GM19397 (cell line): ENCODE measurements around the gene CCM2L.

ENCODE experiments used
- ATAC-seq: cut with Tn5 transposase; IDR thresholded peaks from one replicate; pipeline ENCODE4 v1.9.1; 2021; ENCODE audit warnings: mild to moderate bottlenecking, moderate library complexity; ENCODE audit not compliant: unreplicated experiment

Gene CCM2L

GRCh38 chr20:32010101-32010500 is at the start of gene CCM2L:
CCM2L (plus strand) TSS chr20:32010438; CDS start chr20:32010455, 17 bp downstream.
- no peak for ATAC-seq

- no peak for ATAC-seq
Measured at GRCh38 chr20:31962761-31963160, 47.5 kb upstream of the CCM2L start.

- no peak for ATAC-seq
Measured at GRCh38 chr20:31963889-31964288, 46.3 kb upstream of the CCM2L start.

GRCh38 chr20:31966991-31967655 is 43.1 kb upstream of the CCM2L start:
- ATAC-seq: no peak

GRCh38 chr20:31967830-31968249 is 42.4 kb upstream of the CCM2L start, which contains the start of gene XKR7:
XKR7 (plus strand) TSS chr20:31968151; CDS start chr20:31968176, 25 bp downstream.
- no peak for ATAC-seq

DNA sequence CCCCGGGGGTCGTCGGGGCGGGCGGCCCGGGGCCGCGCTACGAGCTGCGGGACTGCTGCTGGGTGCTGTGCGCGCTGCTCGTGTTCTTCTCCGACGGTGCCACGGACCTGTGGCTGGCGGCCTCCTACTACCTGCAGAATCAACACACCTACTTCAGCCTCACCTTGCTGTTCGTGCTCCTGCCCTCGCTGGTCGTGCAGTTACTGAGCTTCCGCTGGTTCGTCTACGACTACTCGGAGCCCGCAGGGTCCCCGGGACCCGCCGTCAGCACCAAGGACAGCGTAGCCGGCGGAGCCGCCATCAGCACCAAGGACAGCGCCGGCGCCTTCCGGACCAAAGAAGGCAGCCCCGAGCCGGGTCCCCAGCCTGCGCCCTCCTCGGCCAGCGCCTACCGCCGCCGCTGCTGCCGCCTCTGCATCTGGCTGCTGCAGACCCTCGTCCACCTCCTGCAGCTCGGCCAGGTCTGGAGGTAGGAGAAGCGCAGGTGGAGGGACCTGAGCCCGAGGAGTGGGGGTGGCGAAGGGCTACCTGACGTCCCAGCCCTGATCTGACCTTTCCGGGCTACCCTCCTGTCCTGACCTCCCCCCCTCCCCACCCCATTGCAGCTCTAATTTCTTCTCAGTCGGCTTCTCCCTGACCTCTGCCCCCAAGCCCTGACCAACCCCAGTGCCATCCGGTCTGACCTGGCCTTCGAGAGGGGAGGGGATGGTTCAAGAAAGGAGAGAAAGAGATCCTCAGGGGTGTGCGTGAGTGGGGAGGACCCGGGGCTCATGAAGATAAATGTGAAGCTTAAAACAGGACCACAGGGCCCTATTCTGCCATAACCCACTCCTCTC is 41.7 kb upstream of the CCM2L start:
- ATAC-seq: no peak

GRCh38 chr20:31969991-31970390 is 40.2 kb upstream of the CCM2L start:
- no peak for ATAC-seq

DNA sequence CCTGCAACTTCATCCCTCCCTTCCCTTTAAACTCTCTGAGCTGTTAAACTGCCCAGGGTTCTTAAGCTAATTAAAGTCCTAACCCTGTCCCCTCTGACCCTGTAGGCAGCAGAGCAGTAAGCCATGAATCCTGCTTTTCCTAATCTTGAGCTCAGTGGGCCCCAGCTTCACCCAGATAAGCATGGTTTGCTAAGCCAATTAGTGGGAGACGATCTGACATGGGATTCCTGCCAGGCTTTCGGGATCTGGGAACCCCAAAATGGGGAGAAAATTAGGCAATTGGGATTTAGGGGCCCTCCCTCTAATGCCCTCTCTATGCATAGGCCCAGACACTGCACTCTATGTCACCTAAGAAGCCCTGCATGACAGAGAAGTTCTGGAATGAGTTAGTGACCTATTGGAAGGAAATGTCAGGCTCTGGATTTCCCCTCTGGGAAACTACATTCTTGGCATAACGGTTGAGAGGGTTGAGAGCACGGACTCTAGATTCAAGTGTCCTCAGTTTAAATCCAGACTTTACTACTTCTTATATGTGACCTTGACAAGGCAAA is 37.7 kb upstream of the CCM2L start:
- ATAC-seq: no peak

- no peak for ATAC-seq
Measured at GRCh38 chr20:31974296-31974695, 35.9 kb upstream of the CCM2L start.

- ATAC-seq: no peak
Measured at GRCh38 chr20:31974951-31975487, 35.2 kb upstream of the CCM2L start.

DNA sequence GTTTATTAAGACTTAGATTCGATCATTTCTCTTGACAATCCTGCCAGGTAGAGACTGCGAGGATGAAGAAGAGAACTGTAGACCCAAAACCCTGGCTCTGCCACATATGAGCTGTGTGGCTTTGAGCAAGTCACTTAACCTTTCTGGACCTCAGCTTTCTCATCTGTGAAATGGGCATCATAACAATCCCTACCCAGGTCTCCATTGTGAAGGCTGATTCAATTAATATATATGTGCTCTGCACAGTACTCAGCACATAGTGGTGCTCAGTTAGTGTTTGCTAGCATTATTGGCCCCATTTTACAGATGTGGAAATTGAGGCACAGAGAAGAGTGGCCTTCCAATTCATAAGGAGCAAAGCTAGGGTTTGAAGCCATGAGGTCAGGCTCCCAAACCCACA is 34.4 kb upstream of the CCM2L start:
- no peak for ATAC-seq

DNA sequence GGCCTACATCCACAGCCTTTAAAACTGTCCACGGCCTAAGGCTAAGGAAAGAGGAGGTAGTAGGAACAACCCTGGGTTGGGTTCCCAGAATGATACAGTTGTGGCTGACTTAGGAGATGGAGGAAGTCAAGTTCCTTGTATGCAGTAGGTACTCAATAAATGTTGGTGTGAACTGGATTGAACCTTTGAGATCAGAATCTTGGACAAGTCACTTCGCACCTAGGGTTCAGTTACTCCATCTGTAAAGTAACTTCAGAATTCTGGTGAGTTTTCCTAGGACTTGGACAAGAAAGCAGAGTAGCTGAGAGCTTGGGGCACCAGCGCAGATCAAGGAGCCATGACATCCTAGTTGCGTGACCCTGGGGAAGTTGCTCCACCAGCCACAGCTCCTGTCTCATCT is 33.2 kb upstream of the CCM2L start:
- no peak for ATAC-seq

DNA sequence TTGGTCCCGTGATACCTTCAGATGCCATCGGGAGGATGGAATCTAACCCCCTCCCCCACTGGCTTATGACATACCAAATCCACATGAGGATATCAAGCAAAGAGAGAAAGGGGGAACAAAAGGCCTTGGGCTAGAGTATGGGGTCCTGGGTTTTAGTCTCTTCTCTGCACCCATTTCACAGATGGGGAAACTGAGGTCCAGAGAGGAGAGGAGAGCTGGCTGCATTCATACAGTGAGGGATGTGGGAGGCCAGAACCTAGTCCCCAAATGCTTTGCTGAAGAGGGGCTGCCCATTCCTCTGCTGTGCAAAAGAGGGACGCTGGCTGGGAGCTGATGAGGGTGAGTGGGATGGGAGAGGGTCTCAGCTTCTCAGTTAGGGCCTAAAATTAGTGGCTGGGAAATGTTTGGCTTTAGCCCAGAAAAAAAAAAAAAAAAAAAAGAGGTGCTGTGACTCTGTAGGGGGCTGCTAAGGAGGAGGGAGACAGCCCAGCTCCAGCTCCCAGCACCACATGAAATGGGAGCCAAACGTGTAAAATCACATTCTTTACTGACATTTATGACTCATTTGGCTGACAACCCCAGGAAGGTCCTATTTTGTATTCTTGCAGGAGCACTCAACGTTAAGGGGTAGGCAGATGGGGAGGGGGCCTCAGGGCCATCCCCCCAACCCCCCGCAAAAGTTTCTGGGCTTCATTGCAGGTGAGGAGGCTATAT is 30.4 kb upstream of the CCM2L start:
- no peak for ATAC-seq

GRCh38 chr20:31981784-31982183 is 28.5 kb upstream of the CCM2L start:
- ATAC-seq: no peak

DNA sequence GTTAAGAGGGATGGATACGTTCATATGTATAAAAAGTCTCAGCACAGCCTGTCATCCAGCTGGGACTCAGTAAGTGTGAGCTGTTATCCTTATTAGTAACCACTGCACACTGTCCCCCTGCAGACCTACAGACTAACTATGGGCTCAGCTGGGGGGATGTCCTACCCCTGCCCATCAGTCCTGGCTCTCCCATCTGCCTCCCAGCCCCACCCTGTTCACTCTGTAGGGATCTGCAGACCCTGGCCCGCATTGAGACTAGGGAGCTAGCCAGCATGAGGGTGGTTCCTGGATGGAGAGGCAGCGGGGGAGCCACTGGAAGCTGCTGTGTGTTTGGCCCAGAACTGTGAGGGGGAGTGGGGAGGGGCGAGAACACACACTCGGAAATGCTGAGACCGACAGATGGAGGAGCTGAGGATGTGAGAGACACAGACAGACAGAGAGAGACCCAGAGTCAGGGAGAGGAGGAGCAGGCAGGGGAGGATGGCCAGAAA is 25.2 kb upstream of the CCM2L start:
- no peak for ATAC-seq

DNA sequence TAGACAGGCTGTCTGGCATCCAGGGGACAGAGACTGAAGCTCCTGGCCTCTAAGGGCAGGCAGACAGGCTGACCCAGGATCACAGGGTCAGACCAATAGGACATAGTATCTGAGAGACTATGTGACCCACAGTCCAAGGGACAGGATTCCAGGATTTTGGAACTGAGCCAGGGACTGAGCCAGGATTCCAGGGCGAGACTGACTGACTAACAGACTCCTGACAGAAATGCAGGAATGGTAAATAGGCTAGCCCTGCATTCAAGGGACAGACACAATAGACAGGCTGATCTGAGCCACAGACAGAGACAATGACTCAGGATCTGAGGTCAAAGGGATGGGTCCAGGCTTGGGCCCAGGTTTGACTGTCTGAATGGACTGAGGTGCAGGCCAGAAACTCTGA is 22.5 kb upstream of the CCM2L start:
- no peak for ATAC-seq

GRCh38 chr20:31988430-31989015 is 21.7 kb upstream of the CCM2L start:
- ATAC-seq: no peak

GRCh38 chr20:31989030-31989645 is 21.1 kb upstream of the CCM2L start:
- no peak for ATAC-seq

- no peak for ATAC-seq
Measured at GRCh38 chr20:31990641-31991338, 19.4 kb upstream of the CCM2L start.
